Cardiac septum (tissue), 1 donor: ENCODE results near the gene IPMK. TPM values are rescaled to one million over a fixed set of nuclear protein-coding genes. Genes with fewer than 3 reads are reported as not detected.
"Not testable (repeated sequence)": the region's sequence is repeated elsewhere in the genome, so short reads cannot be mapped to it uniquely, and the experiment has no call there.

Experiments
- DNase-seq: peaks from one replicate; pipeline ENCODE4 v3.0.0-alpha.2; 2020; ENCODE audit warnings: low spot score
- intact Hi-C: fragments of 100-400 bp; cut with DNase I; formaldehyde crosslinking; loops from one replicate; pipeline ENCODE4 v1.14.0; 2022
- total RNA-seq: library from RNA; stranded (reverse); fragmentation: NEBNext Ultra II Directional; extraction: Animal tissue kit (Norgen Biotek cat#: 25700); gene quantifications from one replicate; pipeline ENCODE4 v1.2.1, GENCODE V29; 2021
- donor health status: DM: no; HTN: no; CAD: no.

IPMK gene
- total RNA-seq, 1 donor from 2014 or later = 3.0 TPM

DNA sequence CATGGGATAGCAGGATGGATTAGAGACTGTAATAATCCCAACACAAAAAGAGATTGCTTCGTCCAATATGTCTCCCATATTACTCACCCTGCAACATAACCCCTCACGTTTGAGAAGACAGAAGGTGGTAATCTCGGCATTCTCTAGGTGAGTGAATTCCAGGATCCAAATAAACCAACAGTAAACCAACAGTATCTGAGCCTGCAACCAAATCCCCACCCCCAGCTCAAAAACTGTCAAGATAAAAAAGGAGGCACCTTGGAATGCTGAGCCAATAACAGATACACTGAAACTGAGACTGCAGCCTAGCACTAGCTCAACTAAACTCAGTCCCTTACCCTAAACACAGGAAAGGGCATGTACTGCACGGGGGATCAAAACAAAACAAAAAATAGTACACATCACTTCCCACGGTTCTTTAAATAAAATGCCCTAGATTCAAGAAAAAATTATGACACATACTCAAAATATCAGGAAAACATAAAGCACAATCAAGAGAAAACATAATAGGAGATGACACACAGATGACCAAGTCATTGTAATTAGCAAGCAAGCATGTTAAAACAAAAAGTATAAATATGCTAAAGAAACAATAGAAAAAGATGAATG lies 28.0 kb downstream of the IPMK start:
- intact Hi-C loops = no loop called here
- DNase-seq = no peak

DNA sequence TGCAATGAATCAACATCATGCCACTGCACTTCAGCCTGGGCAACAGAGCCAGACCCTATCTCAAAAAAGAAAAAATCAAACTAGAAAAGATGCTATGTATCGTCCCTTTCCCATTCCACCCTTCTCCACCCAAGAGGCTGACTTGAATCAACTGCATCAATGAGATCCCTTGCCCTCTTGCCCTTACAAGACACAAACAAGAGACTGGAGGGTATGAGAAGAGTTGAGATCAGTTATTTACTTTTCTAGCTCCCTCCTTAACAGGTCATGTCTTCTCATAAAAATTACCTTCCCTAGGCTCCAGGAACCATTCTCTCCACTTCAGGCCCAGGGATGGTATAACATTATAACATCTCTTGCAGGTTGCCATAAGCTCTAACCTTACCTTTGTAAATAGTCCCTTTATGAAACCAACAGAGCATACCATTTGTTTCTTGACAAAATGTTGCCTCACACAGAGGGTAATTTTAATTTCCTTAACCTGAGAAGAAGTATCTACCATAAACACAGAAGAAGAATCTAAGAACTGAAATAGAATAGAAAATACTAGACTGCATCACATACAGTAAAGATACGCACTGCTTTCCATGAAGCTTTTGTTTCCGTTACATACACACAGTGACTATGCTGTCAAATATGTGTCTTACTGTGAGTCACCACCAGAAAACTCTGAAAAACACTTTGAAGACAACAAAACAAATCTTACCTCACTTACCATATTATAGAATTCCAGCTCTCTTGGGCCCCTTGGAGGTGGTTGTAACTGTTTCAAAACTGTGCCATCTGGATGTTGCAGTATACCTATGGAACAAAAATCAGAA lies 30.5 kb downstream of the IPMK start:
- no peak for DNase-seq
- intact Hi-C loops = no loop called here

DNA sequence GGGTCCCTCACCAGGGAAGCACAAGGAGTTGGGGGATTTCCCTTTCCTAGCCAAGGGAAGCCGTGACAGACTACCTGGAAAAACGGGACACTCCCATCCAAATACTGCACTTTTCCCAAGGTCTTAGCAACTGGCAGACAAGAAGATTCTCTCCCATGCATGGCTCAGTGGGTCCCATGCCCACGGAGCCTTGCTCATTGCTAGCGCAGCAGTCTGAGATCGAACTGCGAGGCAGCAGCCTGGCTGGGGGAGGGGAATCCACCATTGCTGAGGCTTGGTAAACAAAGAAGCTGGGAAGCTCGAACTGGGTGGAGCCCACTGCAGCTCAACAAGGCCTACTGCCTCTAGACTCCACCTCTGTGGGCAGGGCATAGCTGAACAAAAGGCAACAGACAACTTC lies 37.8 kb downstream of the IPMK start:
- intact Hi-C loops, DNase-seq: not testable (repeated sequence)

DNA sequence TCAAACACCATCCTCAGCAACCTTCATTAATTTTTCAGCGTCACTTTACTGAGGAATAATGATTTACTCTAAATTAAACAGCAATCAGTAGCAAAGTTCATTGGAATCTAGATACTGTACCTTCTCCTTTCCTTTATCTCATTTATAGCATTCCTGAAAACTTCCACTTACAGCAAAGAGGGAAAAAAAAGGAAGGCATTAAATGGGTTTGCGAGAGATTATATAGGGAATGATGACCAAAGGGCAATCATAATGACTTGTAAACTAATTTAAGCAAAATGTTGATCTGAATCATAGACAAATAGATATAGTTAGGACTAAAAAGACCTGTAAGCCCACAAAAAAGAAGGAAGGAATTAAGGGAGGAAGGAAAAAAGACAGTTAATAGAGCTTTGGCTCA lies 42.0 kb downstream of the IPMK start:
- DNase-seq = no peak

DNA sequence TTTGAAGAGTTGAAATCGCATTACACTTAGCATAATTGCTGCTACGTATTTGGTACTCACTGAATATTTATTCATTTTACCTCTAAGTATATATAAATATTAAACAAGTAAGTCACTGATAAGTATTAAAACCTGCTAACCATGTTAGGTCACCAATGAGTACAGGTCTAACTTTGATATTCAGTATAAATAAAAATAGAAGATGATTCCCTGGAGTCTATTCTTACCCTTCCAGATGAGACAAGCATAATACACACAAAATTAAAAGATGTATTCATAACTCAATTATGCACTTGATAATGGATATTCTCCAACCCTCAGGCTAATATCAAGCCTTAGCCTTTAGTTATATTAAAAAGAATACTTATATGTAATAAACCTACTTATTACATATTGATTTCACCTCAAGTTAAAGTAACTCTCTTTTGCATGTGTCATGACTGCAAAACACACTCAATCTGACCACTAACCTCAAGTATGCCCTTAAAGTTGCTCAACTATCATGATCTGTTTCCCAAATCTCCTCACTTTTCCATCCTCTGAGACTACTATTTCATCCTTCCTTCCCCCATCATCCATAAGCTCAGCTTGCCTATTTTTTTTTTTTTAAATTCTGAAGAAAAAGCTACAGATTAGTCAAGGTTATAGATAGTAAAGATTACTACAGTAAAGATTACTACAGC lies 46.8 kb downstream of the IPMK start:
- intact Hi-C loops = no loop called here
- no peak for DNase-seq

More for the DNA sequence above, 42.0 kb downstream of the IPMK start:
- intact Hi-C loops = no loop called here

DNA sequence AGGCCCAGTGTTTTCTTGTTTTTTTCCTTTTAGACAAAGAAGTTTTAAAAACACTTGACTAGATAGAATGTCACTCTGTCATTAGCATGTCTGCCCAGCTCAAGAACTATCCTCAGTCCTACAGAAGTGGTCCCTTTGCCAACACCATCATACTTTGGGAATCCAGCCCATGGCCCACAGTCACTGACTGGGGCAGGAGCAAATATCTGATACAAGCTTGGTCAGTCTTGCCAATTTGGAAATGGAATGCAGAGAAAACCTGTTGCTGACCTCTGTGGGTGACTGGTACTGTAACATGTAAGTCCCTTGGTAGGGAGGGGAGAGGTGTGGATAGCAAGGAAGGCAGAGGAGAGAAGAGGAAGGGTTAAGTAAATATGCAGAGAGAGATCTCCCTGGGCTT lies 47.8 kb downstream of the IPMK start:
- no peak for DNase-seq

DNA sequence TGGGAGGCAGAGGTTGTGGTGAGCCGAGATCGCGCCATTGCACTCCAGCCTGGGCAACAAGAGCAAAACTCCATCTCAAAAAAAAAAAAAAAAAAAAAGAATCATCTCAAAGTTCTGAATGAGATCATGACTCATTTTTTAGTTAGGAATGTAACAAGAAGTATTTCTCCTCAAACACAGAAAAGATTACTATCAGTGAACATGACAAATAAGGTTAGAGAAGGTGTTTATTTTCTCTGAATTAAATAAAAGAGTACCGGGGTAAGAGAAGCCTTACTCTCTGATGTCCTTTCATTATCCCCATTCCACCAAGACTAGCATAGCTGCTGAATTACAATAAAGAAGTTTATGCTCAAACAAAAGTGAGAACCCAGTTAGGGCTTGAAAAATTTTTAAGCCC lies 50.1 kb downstream of the IPMK start:
- intact Hi-C loops = no loop called here
- no peak for DNase-seq

More for the DNA sequence above, 47.8 kb downstream of the IPMK start:
- intact Hi-C loops = no loop called here

DNA sequence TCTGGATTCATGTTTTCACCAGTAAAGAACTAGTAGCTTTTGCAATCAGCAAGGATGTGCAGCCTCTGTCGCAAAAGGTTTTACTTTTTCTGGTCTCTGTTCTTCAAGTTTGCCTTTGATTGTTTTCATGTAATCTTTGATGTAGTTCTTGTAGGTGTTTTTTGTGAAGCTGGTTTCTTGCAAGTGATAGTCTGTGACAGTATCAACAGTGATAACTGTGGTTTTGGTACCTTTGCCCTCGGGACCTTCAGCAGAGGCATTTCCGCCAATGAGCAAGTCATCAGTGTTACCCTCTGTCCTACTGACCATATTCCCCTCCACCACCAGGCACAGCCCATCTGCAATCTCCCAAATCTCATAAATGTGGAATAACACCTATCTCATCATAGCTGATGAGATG lies 55.1 kb downstream of the IPMK start:
- intact Hi-C loops = no loop called here
- no peak for DNase-seq

DNA sequence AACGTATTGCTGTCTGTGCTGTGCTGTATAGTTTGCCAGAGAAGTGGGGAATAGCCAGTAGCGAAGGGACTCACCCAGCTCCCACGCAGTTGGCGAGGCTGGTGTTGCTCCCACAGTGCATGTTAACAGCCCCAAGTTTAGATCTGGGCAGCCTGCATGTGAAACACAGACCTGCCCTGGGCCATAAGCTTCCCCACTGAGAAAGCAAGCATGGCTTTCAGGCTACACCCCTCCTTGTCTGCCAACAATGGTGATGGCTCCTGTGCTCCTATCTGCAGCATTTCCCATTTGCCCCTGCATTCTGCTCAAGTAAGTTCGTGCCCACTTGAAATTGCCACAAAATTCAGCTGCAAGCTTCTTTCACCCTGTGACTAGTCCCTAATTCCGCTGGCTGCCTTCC lies 57.5 kb downstream of the IPMK start:
- intact Hi-C loops = no loop called here

DNA sequence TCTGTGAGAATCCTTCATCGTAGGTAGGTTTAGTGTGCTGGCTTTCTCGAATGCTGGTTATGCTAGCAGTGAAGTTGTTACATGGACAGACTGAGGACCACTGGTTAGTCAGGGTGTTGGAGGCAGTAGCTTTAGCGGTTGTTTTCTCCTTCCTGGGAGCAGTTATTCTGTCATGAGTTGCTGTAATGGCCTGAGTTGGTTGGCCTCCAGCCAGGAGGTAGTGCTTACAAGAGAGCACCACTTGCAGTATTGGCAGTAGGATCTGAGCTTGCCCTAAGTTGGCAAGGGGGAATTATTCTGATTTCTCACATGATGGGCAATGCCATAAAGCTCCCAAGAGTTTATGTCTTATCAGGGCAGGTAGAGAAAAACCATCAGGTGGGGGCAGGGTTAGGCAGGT lies 58.0 kb downstream of the IPMK start:
- DNase-seq = no peak
- intact Hi-C loops = no loop called here

More for the DNA sequence above, 57.5 kb downstream of the IPMK start:
- no peak for DNase-seq

DNA sequence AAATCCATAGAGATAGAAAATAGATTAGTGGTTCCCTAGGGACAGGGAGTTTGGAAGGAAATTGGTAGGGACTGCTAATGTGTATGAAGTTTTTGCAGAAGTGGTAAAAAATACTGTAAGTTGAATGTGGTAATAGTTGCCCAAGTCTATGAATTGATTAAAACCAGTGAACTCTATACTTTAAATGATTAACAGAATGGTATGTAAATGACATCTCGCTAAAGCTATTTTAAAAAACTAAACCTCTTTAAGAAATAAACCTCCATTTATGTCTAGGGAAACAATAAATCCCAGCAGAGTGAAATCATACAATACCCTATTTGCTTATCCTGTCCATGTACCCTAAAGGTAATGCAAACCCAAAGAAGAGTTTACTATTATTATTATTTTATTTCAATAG lies 61.4 kb downstream of the IPMK start:
- intact Hi-C loops = no loop called here
- DNase-seq = no peak

DNA sequence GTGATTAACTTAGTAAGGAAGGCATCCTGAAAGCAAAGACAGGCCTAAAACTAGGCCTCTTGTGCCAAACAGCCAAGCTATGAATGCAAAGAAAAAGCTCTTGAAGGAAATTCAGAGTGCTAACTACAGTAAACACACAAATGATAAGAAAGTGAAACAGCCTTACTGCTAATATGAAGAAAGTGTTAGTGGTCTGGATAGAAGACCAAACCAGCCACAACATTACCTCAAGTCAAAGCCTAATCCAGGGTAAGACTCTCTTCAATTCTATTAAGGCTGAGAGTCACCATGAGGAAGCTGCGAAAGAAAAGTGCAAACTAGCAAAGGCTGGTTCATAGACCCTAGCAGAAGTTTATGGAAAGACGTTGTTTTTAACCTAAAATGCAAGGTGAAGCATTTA lies 66.0 kb downstream of the IPMK start:
- intact Hi-C loops = no loop called here
- no peak for DNase-seq

DNA sequence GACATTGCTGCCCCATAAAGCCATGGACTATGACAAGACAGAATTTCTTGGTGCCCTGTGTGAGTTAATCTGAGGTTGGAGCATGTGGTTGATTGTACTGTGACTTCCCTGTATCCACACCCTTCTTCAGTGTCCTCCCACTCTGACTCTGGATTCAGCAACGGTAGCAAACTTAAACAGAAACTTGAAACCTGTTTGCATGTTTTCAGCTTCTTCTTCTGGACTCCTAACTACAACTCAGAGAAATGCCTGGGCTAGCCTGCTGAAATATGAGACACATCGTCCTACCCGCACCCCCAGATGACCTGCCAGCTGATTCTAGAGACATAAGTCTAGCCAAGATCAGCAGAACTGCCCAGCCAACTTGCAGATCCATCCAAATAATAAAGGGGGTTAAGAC lies 78.4 kb downstream of the IPMK start:
- intact Hi-C loops = no loop called here
- DNase-seq = no peak

DNA sequence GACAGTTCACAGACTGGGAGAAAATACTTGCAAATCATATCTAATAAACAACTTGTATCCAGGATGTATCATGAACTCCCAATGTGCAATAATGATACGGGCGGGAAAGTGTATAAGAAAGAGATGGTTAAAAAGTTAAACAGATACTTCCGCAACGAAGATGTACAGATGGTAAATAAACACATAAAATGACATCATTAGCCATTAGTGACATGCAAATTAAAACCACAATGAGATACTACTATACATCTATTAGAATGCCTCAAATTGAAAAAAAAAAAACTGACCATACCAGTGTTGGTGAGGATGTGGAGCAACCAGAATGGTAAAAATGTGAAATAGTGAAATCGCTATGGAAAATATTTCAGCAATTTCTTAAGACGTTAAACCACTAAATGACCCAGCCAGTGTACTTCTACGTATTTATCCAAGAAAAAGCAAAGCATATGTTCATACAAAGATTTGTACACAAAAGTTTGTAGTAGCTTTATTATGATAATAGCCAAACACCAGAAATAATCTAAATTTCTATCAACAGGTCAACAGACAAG lies 83.5 kb downstream of the IPMK start:
- intact Hi-C loops = no loop called here
- DNase-seq = no peak

DNA sequence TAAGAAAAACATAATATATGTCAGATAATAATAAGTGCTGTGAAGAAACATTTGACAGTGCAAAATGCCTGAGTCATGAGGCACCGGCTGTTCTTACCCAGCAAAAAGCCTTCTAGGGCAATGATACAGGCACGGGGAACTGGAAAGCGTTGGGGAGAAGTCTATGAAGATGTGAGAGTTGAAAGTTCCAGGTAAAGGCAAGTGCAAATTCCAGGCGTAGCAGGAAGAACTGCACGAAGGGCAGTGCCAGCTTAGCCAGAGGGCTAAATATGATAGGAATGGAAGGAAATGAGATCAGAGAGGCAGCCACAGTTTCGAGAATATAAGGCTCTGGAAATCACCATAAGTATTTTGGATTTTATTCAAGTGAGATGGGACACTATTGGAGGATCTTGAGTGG lies 87.0 kb downstream of the IPMK start:
- DNase-seq = no peak
- intact Hi-C loops = no loop called here

DNA sequence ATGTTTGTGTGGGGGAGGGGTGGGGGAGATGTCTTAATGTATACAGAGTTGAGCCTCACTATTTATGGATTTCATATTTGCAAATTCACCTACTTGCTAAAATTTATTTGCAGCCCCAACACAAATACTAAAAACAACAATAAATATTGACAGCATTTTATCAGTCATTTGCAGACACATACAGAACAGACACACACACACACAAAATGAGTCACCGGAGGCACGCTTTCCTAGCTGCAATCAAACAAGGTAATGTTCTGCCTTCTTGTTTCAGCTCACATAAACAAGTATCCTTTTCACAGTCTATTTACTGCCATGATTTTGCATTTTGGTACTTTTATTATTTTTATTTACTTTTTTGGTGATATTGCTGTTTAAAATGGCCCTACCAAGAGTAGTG lies 88.5 kb downstream of the IPMK start:
- DNase-seq = no peak
- intact Hi-C loops = no loop called here

DNA sequence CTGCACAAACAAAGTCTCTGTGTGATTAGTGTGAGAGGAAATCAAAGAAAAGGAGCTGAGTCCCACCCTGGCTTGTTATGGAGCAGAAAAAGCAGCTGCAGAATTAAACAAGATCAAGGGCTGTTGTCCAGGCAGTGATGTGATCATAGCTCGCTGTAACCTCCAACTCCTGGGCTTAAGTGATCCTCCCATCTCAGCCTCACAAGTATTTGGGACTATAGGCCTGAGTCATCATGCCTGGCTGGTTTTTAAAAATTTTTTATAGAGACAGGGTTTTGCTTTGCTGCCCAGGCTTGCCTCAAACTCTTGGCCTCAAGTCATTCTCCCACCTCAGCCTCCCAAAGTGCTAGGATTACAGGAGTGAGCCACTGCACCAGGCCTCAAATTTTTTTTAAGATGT lies 88.9 kb downstream of the IPMK start:
- no peak for DNase-seq
- intact Hi-C loops = no loop called here

DNA sequence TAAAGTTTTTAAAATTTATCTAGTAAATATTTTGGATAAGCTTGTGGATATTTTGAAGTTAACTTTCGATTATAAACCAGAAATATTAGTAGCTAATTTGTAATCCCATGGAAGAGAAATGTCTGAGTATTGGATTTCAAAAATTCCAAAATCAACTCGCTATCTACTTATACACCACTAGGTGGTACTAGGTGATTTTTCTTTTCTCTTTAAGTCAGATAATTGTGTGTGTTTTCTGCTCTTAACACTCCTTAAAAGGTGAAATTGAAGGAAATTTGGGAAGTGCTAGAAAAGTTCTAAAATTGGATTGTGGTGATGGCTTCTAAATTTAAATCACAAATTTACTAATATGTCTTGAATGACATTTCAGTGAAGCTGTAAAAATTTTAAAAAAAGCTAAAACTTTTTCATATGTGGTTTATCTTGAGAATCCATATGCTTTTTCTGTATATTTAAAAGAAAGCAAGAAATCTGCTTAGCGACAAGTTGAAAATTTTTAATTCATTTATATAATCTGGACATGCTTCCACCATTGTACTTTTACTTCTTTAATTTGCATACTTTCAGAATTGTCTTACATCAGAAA lies 90.2 kb downstream of the IPMK start:
- intact Hi-C loops = loop anchor here (2.0 kb wide), 1 partner anchor 113 kb away; no protein-coding TSS in a partner anchor
- DNase-seq = no peak

DNA sequence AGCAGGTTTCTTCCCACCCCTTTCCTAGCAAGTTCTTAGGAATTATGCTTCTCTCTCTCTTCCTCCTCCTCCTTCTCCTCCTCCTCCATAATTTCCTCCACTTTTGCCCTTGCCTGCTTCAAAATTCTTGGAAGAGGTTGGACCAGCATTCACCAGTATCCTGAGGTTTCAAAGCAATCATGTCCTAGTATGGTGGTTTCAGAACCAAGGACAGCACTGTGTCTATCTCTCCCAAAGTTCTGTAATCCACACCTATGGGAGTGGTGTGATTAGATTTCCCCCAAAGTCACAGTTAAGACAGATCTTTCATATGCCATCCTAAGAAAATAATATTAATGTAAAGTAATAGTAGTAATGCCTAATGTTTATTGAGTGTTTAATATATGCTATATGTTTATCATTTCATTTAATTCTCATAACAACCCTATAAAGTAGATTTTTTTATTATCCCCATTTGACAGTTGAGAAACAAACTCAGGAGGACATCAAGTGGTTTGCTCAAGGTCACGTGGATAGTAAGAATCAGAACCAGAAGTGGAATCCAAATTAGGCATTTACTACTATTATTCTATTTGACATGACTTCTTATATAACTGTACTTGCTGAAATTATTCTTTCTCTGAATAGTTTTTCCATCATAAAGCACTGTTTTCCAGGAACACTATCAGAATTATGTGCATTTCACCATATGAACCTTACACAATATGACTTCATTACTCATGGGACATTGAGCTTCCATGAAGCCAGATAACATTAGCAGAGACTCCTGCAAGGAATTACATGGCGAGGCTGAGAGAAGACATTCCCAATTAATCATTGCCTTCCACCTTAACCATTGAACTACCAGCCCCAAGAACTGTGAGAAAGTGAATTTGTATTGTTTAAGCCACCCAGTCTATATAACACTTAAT lies 91.4 kb downstream of the IPMK start:
- intact Hi-C loops = loop anchor here (2.0 kb wide), 1 partner anchor 115 kb away; no protein-coding TSS in a partner anchor
- DNase-seq = no peak
